Measurements from ENCODE around the gene FAM124A. TPM values are rescaled to one million over a fixed set of nuclear protein-coding genes. Genes with fewer than 3 reads are reported as not detected.

The FAM124A gene
- total and polyA plus RNA-seq, 7 donors = 0.51 to 1.5 (median 0.75) TPM

DNA sequence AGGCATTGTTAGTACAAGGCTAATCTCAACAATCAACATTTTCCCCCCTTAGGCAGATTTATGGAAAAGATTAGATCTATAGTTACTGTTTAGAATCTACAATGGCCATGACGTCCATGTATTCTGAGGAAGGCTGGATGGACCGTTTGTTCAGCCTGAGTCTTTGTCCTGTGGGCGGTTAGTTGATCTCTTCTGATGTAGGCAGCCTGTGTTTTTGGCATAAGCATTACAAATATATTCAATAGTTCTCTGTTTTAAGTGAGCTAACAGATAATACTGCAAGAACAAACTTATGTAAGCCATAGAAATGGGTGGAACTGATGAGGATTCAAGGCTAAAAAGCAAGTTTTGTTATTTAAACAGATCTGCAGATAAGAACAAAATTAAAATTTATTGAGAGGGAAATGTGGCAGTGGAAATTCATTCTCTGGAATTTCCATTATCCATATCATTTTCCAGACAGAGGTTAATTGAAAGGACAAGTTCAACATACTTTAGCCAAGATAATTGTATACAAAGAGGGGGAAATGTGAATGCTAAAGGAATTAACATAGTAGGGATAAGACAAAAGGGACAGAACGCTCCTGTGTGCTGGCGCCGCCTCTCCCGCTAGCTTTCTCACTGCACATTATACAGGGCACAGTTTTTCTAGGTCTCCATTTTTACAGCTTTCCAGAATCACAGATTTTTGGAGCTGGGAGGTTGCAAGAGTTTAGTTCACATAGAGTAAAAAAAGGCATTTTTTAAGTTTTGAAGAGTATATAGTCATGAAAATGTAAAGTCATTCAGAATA is 48.6 kb downstream of the FAM124A start:
- H3K4me1 ChIP-seq = peaks cover 4% of the 10 kb centered on the region
- intact Hi-C loops (cut with DNase I) = no loop called here
- H3K36me3 ChIP-seq (ENCODE audit: insufficient read depth in 1 of 2, low read depth in 1 of 2) = no peaks in the 10 kb centered on the region
- no peaks in the 10 kb centered on the region for H3K27me3 ChIP-seq (ENCODE audit: insufficient read depth in 3 of 3, low read length in 2 of 3)
- no peak overlapping the region for H3K4me3 ChIP-seq
- DNase-seq (no peak), ATAC-seq (no peak)
- H3K9me3 ChIP-seq = no peaks in the 10 kb centered on the region
- no peak for TF ChIP-seq CTCF (IDR thresholded peaks at IDR 0.05)
- WGBS, 3 donors = 69 to 79% (median 77%) methylated on average over 7 of the region's 7 CpGs
- H3K27ac ChIP-seq = no peak overlapping the region

- Histone ChIP-seq H3K27ac (no peak overlapping the region), H3K9me3 (no peaks in the 10 kb centered on the region), H3K27me3 (ENCODE audit: insufficient read depth in 3 of 3, low read length in 2 of 3) (no peaks in the 10 kb centered on the region), H3K36me3 (ENCODE audit: insufficient read depth in 1 of 2, low read depth in 1 of 2) (no peaks in the 10 kb centered on the region), H3K4me3 (no peak overlapping the region), H3K4me1 (no peaks in the 10 kb centered on the region)
- no peak for DNase-seq
- WGBS, 3 donors = 61 to 80% (median 63%) methylated on average over 10 of the region's 10 CpGs
- intact Hi-C loops (cut with DNase I) = no loop called here
- TF ChIP-seq CTCF (IDR thresholded peaks at IDR 0.05) = no peak
- no peak for ATAC-seq
Observed at GRCh38 chr13:51271528-51272085, 49.4 kb downstream of the FAM124A start.

GRCh38 chr13:51275101-51275500 is 52.9 kb downstream of the FAM124A start:
- ATAC-seq (no peak), DNase-seq (no peak)
- Histone ChIP-seq H3K9me3 (no peaks in the 10 kb centered on the region), H3K27ac (no peak overlapping the region), H3K36me3 (ENCODE audit: insufficient read depth in 1 of 2, low read depth in 1 of 2) (no peaks in the 10 kb centered on the region), H3K4me3 (no peak overlapping the region), H3K27me3 (ENCODE audit: insufficient read depth in 3 of 3, low read length in 2 of 3) (no peaks in the 10 kb centered on the region), H3K4me1 (no peaks in the 10 kb centered on the region)
- WGBS, 3 donors = 55 to 67% (median 57%) methylated on average over 2 of the region's 2 CpGs
- TF ChIP-seq CTCF (IDR thresholded peaks at IDR 0.05) = no peak
- intact Hi-C loops (cut with DNase I) = no loop called here

DNA sequence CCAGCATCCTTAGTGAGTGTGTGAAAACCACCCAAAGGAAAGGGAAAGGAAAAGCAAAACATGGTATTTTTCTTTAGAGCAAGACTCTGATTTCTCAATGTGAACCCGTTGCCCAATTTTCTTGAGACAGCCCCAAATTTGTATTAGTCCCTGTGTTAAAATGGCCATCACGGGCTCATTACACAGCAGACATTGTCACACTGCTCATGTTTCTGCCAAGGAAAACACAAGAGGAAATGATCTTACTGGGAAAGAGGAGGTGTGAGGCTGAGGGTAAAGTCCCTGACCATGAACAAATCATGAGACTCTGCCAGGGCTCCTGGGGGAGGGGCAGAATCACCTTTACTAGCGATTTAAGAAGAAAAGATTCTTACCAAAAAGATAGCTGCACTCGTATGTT is 54.4 kb downstream of the FAM124A start:
- no peak for ATAC-seq
- H3K27ac ChIP-seq = no peak overlapping the region
- intact Hi-C loops (cut with DNase I) = no loop called here
- H3K4me3 ChIP-seq = no peak overlapping the region
- H3K36me3 ChIP-seq (ENCODE audit: insufficient read depth in 1 of 2, low read depth in 1 of 2) = peaks cover 0 to 3% of the 10 kb centered on the region in 2 donors
- 60 to 76% (median 76%) methylated on average over 4 of the region's 4 CpGs for WGBS, 3 donors
- no peaks in the 10 kb centered on the region for H3K4me1 ChIP-seq
- no peaks in the 10 kb centered on the region for H3K9me3 ChIP-seq
- DNase-seq = no peak
- no peaks in the 10 kb centered on the region for H3K27me3 ChIP-seq (ENCODE audit: insufficient read depth in 3 of 3, low read length in 2 of 3)
- TF ChIP-seq CTCF (IDR thresholded peaks at IDR 0.05) = no peak

Measured in psoas muscle (tissue), 8 donors.